Testis (tissue), 2 donors: ENCODE data around the gene C2CD3.

ENCODE experiments used
- CTCF ChIP-seq, 3 experiments: fragments of 450-650 bp in 2 of 3; fragments of 200-600 bp in 1 of 3; sonication (generic) in 1 of 3; IDR thresholded peaks; one replicate each; pipeline ENCODE4 v1.5.1; 2016 to 2019; ENCODE audit warnings: antibody characterized with exemption in 3 of 3, mild to moderate bottlenecking in 2 of 3, moderate library complexity in 1 of 3
- POLR2A ChIP-seq: fragments of 450-650 bp; IDR thresholded peaks from one replicate; pipeline ENCODE4 v1.6.1; 2017; ENCODE audit warnings: antibody characterized with exemption, mild to moderate bottlenecking, moderate library complexity

- TF ChIP-seq POLR2A (no peak), CTCF (IDR thresholded peaks at IDR 0.05) (no peak)
Measured at GRCh38 chr11:74112877-74113276, 57.9 kb downstream of the C2CD3 start.
